ENCODE measurements around the gene PALLD. TPM values are rescaled to one million over a fixed set of nuclear protein-coding genes. Genes with fewer than 3 reads are reported as not detected.

Gene PALLD
- total and polyA plus RNA-seq, 12 donors: 169 to 1,537 (median 667) TPM

DNA sequence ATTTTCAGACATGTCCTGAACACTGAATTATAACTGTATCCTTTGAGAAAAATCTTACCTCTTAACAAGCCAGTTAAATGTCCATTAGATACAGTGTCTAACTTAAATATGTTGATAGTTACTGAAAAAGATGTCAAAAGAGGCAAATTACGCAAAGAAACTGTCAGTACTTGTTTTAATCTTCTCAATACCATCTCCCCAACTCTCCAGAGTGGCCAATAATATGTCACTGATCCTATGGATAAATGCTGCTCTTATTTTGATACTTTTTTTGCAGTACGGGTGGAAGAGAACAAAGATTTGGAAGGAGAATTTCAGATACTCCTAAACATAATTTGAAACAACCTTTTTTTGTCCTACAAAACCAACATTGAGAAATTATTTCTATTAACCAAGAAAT is 320.5 kb downstream of the PALLD start:
- intact Hi-C loops (cut with DNase I): loop anchor here in 2 of 10 donors (1.0 to 5.0 kb wide), 2 partner anchors 14 to 100 kb away; no protein-coding TSS in a partner anchor
- no peaks in the 10 kb centered on the region for H3K9me3 ChIP-seq
- peak overlapping the region; percentile 32 to 84 (median 78) for H3K27ac ChIP-seq
- DNase-seq: no peak
- no peaks in the 10 kb centered on the region for H3K36me3 ChIP-seq
- H3K4me1 ChIP-seq: peaks cover 0 to 47% (median 27%) of the 10 kb centered on the region in 9 donors
- H3K27me3 ChIP-seq: no peaks in the 10 kb centered on the region
- ATAC-seq: no peak
- 51 to 59% methylated on average over 2 of the region's 2 CpGs for WGBS, 2 donors
- H3K4me3 ChIP-seq: peak overlapping the region in 4 of 10 donors; percentile 6 to 29 (median 23)
- TF ChIP-seq, protein P1, sequence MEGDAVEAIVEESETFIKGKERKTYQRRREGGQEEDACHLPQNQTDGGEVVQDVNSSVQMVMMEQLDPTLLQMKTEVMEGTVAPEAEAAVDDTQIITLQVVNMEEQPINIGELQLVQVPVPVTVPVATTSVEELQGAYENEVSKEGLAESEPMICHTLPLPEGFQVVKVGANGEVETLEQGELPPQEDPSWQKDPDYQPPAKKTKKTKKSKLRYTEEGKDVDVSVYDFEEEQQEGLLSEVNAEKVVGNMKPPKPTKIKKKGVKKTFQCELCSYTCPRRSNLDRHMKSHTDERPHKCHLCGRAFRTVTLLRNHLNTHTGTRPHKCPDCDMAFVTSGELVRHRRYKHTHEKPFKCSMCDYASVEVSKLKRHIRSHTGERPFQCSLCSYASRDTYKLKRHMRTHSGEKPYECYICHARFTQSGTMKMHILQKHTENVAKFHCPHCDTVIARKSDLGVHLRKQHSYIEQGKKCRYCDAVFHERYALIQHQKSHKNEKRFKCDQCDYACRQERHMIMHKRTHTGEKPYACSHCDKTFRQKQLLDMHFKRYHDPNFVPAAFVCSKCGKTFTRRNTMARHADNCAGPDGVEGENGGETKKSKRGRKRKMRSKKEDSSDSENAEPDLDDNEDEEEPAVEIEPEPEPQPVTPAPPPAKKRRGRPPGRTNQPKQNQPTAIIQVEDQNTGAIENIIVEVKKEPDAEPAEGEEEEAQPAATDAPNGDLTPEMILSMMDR (IDR thresholded peaks at IDR 0.05): no peak

DNA sequence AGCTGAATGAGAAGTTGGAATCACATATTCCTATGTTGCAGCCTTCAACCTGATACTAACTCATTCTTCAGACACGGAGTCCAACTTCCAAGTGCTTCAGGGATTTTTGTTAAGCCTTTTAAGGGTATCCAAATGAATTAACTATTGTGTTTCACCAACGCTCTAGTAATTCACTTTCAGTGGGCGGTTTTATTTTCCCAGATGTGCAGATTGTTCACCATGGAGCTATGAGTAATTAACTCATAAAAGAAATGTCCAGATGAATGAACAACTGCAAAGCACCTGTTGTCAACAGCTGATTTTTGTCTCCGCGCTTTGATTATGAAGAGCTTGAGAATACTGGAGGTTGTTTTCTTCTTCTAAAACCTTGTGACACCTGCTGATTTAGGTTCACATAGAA is 325.6 kb downstream of the PALLD start:
- intact Hi-C loops (cut with DNase I): no loop called here
- Histone ChIP-seq H3K27me3 (no peaks in the 10 kb centered on the region), H3K4me1 (peaks cover 0 to 15% (median 9%) of the 10 kb centered on the region in 9 donors), H3K27ac (no peak overlapping the region), H3K4me3 (no peak overlapping the region), H3K36me3 (no peaks in the 10 kb centered on the region), H3K9me3 (no peaks in the 10 kb centered on the region)
- DNase-seq (no peak), ATAC-seq (no peak)
- TF ChIP-seq, protein P1 (IDR thresholded peaks at IDR 0.05): no peak
- WGBS, 2 donors: 88 to 96% methylated on average over 5 of the region's 5 CpGs

DNA sequence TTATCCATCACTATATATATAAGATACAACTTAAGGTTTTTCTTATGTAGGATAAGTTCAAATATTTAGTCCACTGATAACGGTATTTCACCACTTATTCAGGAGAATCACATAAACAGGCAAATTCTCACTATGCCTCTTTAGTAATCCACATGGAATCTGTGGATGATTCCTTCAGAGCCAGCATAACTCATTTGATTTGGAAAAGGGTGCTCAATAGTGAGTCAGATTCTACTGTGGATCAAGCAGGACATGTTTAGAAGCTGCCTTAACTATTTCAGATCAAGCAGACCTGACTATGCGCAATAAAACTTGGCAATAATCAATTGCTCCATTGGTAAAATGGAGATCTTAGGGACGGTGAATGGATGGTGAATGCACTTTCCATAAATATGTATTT is 329.1 kb downstream of the PALLD start:
- Histone ChIP-seq H3K9me3 (no peaks in the 10 kb centered on the region), H3K36me3 (no peaks in the 10 kb centered on the region), H3K27ac (no peak overlapping the region), H3K4me3 (no peak overlapping the region), H3K27me3 (peaks cover 0 to 7% (median 0%) of the 10 kb centered on the region in 7 donors), H3K4me1 (peaks cover 0 to 9% (median 1%) of the 10 kb centered on the region in 9 donors)
- ATAC-seq: no peak
- WGBS, 2 donors: 96 to 99% methylated on average over 3 of the region's 3 CpGs
- intact Hi-C loops (cut with DNase I): no loop called here
- DNase-seq: no peak
- TF ChIP-seq, protein P1 (IDR thresholded peaks at IDR 0.05): no peak

DNA sequence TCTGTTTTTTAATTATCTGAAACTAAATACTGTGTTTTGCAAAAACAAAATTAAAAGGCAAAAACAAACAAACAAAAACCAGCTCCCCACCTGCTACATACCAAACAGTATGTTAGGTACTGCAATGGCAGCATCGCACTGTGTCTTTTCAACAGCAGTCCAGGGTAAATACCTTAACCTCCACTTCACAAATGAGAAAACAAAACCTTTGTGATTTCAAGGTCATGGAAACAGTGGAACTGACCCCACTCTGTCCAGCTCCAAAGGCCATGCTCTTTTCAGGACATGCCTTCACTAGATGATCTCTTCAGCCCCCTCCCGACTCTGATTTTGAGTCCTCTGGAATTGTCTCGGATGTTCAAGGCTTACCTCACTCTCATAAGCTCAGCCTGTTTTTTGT is 329.8 kb downstream of the PALLD start:
- no peak overlapping the region for H3K27ac ChIP-seq
- WGBS, 2 donors: 86 to 87% methylated on average over 3 of the region's 3 CpGs
- H3K27me3 ChIP-seq: peaks cover 0 to 13% (median 0%) of the 10 kb centered on the region in 7 donors
- no peaks in the 10 kb centered on the region for H3K36me3 ChIP-seq
- no peak overlapping the region for H3K4me3 ChIP-seq
- DNase-seq: no peak
- H3K9me3 ChIP-seq: no peaks in the 10 kb centered on the region
- TF ChIP-seq, protein P1 (IDR thresholded peaks at IDR 0.05): no peak
- peaks cover 0 to 15% (median 7%) of the 10 kb centered on the region in 9 donors for H3K4me1 ChIP-seq
- no peak for ATAC-seq
- intact Hi-C loops (cut with DNase I): no loop called here
